H1 (cell line): ENCODE data around the gene THOC6. TPM values are rescaled to one million over a fixed set of nuclear protein-coding genes. Genes with fewer than 3 reads are reported as not detected.

ENCODE experiments used
- CTCF ChIA-PET: fragments of 300-600 bp; sonication (Branson Sonifier 250); formaldehyde crosslinking; loops from one replicate; lab custom pipeline; 2021; ENCODE audit not compliant: partially characterized antibody; lab: Charles Lee
- POLR2A ChIA-PET: fragments of 300-600 bp; sonication (Branson Sonifier 250); formaldehyde crosslinking; loops from one replicate; lab custom pipeline; 2021; ENCODE audit warnings: inconsistent platforms; ENCODE audit not compliant: partially characterized antibody; lab: Charles Lee
- DNase-seq, 2 experiments: peaks; one replicate each; pipeline versions ENCODE4 v3.0.0 to v3.0.0-alpha.2; 2010 to 2022; ENCODE audit warnings: low spot score in 2 of 2, low read depth in 1 of 2, mixed read lengths in 1 of 2
- FAIRE-seq: peaks from 2 replicates; lab custom pipeline; 2011; peaks lifted over from hg19 to GRCh38; lab: Jason Lieb, UNC
- H2AFZ ChIP-seq: 2 replicates; pipeline ENCODE4 v1.8.1; 2012; ENCODE audit warnings: low read length, inconsistent platforms
- H2AK5ac ChIP-seq: 2 replicates; pipeline ENCODE4 v1.6.1; 2013; ENCODE audit warnings: low read depth, low read length
- H2BK120ac ChIP-seq: replicated peaks from 2 replicates; pipeline ENCODE3; 2013; ENCODE audit warnings: low read depth, low read length, inconsistent platforms
- H2BK12ac ChIP-seq: 2 replicates; pipeline ENCODE4 v1.6.1; 2013; ENCODE audit warnings: low read depth, low read length
- H2BK15ac ChIP-seq: 2 replicates; pipeline ENCODE4 v1.6.1; 2013; ENCODE audit warnings: low read length
- H2BK20ac ChIP-seq: 2 replicates; pipeline ENCODE4 v1.6.1; 2013; ENCODE audit warnings: low read length
- H2BK5ac ChIP-seq: 2 replicates; pipeline ENCODE4 v1.6.1; 2013; ENCODE audit warnings: low read depth, low read length
- H3K14ac ChIP-seq: 2 replicates; pipeline ENCODE4 v1.6.1; 2013; ENCODE audit warnings: inconsistent platforms; ENCODE audit not compliant: insufficient read length
- H3K18ac ChIP-seq: 2 replicates; pipeline ENCODE4 v1.6.1; 2013; ENCODE audit warnings: low read length; ENCODE audit errors: extremely low read depth
- H3K23ac ChIP-seq: 2 replicates; pipeline ENCODE4 v1.6.1; 2013; ENCODE audit warnings: inconsistent platforms; ENCODE audit not compliant: insufficient read length
- H3K23me2 ChIP-seq: 2 replicates; pipeline ENCODE4 v1.6.1; 2013; ENCODE audit warnings: low read depth, low read length
- H3K27ac ChIP-seq: 2 replicates; pipeline ENCODE4 v1.6.1; 2011; ENCODE audit warnings: low read depth, low read length, inconsistent platforms
- H3K27me3 ChIP-seq, 4 experiments: replicated peaks in 1 of 4; 1 replicate in 1 of 4; 2 replicates in 3 of 4; pipeline versions ENCODE4 v1.6.1 to v1.8.1; 2011 to 2013; ENCODE audit warnings: low read length in 3 of 4, mild to moderate bottlenecking in 3 of 4, inconsistent platforms in 2 of 4, mixed read lengths in 2 of 4, moderate library complexity in 1 of 4; ENCODE audit not compliant: control insufficient read depth in 3 of 4, insufficient read depth in 3 of 4; ENCODE audit errors: extremely low read depth in 1 of 4
- H3K36me3 ChIP-seq, 4 experiments: 2 replicates each; pipeline versions ENCODE4 v1.6.1 to v1.8.1; 2011 to 2013; ENCODE audit warnings: mild to moderate bottlenecking in 4 of 4, low read length in 3 of 4, moderate library complexity in 2 of 4, control low read depth in 1 of 4, inconsistent platforms in 1 of 4; ENCODE audit not compliant: insufficient read depth in 4 of 4, control insufficient read depth in 2 of 4
- H3K4ac ChIP-seq: replicated peaks from 2 replicates; pipeline ENCODE3; 2013; ENCODE audit warnings: low read length, low read depth, mixed read lengths, inconsistent platforms; ENCODE audit not compliant: insufficient read length
- H3K4me1 ChIP-seq, 4 experiments: replicated peaks in 1 of 4; 1 replicate in 1 of 4; 2 replicates in 3 of 4; pipeline versions ENCODE4 v1.6.1 to v1.8.1; 2011 to 2013; ENCODE audit warnings: low read length in 3 of 4, inconsistent platforms in 2 of 4, mixed read lengths in 1 of 4; ENCODE audit not compliant: insufficient read depth in 4 of 4, control insufficient read depth in 3 of 4
- H3K4me2 ChIP-seq, 2 experiments: 2 replicates each; pipeline versions ENCODE4 v1.6.1 to v1.8.1; 2011 to 2013; ENCODE audit warnings: low read depth in 2 of 2, low read length in 2 of 2, control low read depth in 1 of 2, inconsistent platforms in 1 of 2, mild to moderate bottlenecking in 1 of 2; ENCODE audit not compliant: insufficient read depth in 1 of 2
- H3K4me3 ChIP-seq, 4 experiments: fragments of 200-600, 300-600 bp in 1 of 4; sonication (generic), shearing (Covaris generic), sonication (Bioruptor Twin) in 1 of 4; 2 replicates each; pipeline versions ENCODE4 v1.5.1 to v1.8.1; 2011 to 2016; ENCODE audit warnings: low read length in 4 of 4, low read depth in 3 of 4, control low read depth in 2 of 4, inconsistent platforms in 2 of 4, mild to moderate bottlenecking in 2 of 4, mixed read lengths in 1 of 4, moderate library complexity in 1 of 4; ENCODE audit not compliant: insufficient read depth in 2 of 4; ENCODE audit errors: extremely low read depth in 1 of 4
- H3K56ac ChIP-seq: replicated peaks from 2 replicates; pipeline ENCODE3; 2013; ENCODE audit warnings: low read depth, mild to moderate bottlenecking, mixed read lengths, low read length, inconsistent platforms; ENCODE audit not compliant: insufficient read length
- H3K79me1 ChIP-seq: 2 replicates; pipeline ENCODE4 v1.6.1; 2013; ENCODE audit warnings: low read depth, low read length, control low read depth
- H3K79me2 ChIP-seq, 2 experiments: 2 replicates each; pipeline versions ENCODE4 v1.6.1 to v1.8.1; 2012 to 2013; ENCODE audit warnings: low read length in 2 of 2, mild to moderate bottlenecking in 2 of 2, inconsistent platforms in 1 of 2; ENCODE audit not compliant: insufficient read depth in 2 of 2, control insufficient read depth in 1 of 2
- H3K9ac ChIP-seq, 4 experiments: replicated peaks in 1 of 4; 1 replicate in 1 of 4; 2 replicates in 3 of 4; pipeline versions ENCODE4 v1.6.1 to v1.8.1; 2011 to 2013; ENCODE audit warnings: low read depth in 3 of 4, low read length in 3 of 4, control low read depth in 2 of 4, mild to moderate bottlenecking in 2 of 4, moderate library complexity in 2 of 4, inconsistent platforms in 1 of 4; ENCODE audit errors: extremely low read depth in 1 of 4
- H3K9me3 ChIP-seq, 2 experiments: 2 replicates each; pipeline versions ENCODE4 v1.6.1 to v1.8.1; 2012 to 2013; ENCODE audit warnings: mild to moderate bottlenecking in 2 of 2, moderate library complexity in 2 of 2, control low read depth in 1 of 2, inconsistent platforms in 1 of 2, low read depth in 1 of 2, low read length in 1 of 2, mixed read lengths in 1 of 2; ENCODE audit not compliant: insufficient read depth in 2 of 2
- H4K20me1 ChIP-seq, 2 experiments: replicated peaks in 1 of 2; 2 replicates each; pipeline versions ENCODE3 to v1.8.1; 2011 to 2013; ENCODE audit warnings: inconsistent platforms in 2 of 2, low read length in 2 of 2, mild to moderate bottlenecking in 1 of 2; ENCODE audit not compliant: insufficient read depth in 2 of 2, control insufficient read depth in 1 of 2
- H4K5ac ChIP-seq: 2 replicates; pipeline ENCODE4 v1.6.1; 2013; ENCODE audit warnings: low read length, low read depth, mixed read lengths, inconsistent platforms; ENCODE audit not compliant: insufficient read length
- H4K8ac ChIP-seq: 2 replicates; pipeline ENCODE4 v1.8.0; 2013; ENCODE audit warnings: mild to moderate bottlenecking, moderate library complexity, low read length, inconsistent platforms; ENCODE audit not compliant: insufficient read depth; ENCODE audit errors: extremely low read depth
- H4K91ac ChIP-seq: replicated peaks from 2 replicates; pipeline ENCODE3; 2013; ENCODE audit warnings: low read length, mixed read lengths, inconsistent platforms; ENCODE audit not compliant: insufficient read length
- ATF2 ChIP-seq: IDR thresholded peaks from 2 replicates; pipeline ENCODE4 v1.6.1; 2012; ENCODE audit warnings: low read length, inconsistent platforms
- CTBP2 ChIP-seq: IDR thresholded peaks from 2 replicates; pipeline ENCODE4 v1.7.0; 2011; ENCODE audit warnings: borderline replicate concordance, mild to moderate bottlenecking, moderate library complexity, mixed read lengths, low read length; ENCODE audit not compliant: insufficient read depth, insufficient read length
- EP300 ChIP-seq, 2 experiments: IDR thresholded peaks; 1 replicate in 1 of 2; 2 replicates in 1 of 2; pipeline ENCODE4 v1.6.1; 2011 to 2012; ENCODE audit warnings: low read depth in 2 of 2, low read length in 2 of 2, mild to moderate bottlenecking in 2 of 2, borderline replicate concordance in 1 of 2, inconsistent platforms in 1 of 2, moderate library complexity in 1 of 2
- NRF1 ChIP-seq: IDR thresholded peaks from 2 replicates; pipeline ENCODE4 v1.6.1; 2011; ENCODE audit warnings: mild to moderate bottlenecking, low read depth, low read length, improper control_type of control experiment
- RNF2 ChIP-seq: fragments of 200-900, 300-1000 bp; sonication (generic); IDR thresholded peaks from 2 replicates; pipeline ENCODE4 v1.7.1; 2016; ENCODE audit warnings: borderline replicate concordance, low read depth, mild to moderate bottlenecking, antibody characterized with exemption, low read length; ENCODE audit not compliant: poor library complexity, severe bottlenecking; ENCODE audit errors: missing control alignments
- SP4 ChIP-seq: IDR thresholded peaks from 2 replicates; pipeline ENCODE4 v1.6.1; 2012; ENCODE audit warnings: low read length, inconsistent platforms
- SRF ChIP-seq: IDR thresholded peaks from 2 replicates; pipeline ENCODE4 v1.6.1; 2011; ENCODE audit warnings: mild to moderate bottlenecking, low read depth, low read length, moderate library complexity
- ZNF274 ChIP-seq: IDR thresholded peaks from 2 replicates; pipeline ENCODE4 v1.7.0; 2012; ENCODE audit warnings: low read length, borderline replicate concordance; ENCODE audit errors: extremely low read depth
- WGBS, 2 experiments: shearing (Covaris generic) in 1 of 2; methylation state at CpG; one replicate each; pipeline versions ENCODE4 v1.1.6 to v1.1.7; 2013 to 2015; ENCODE audit warnings: low lambda C conversion rate in 2 of 2, mixed read lengths in 2 of 2, inconsistent platforms in 1 of 2, low coverage in 1 of 2, missing lambda C conversion rate in 1 of 2; ENCODE audit not compliant: insufficient replicate concordance in 2 of 2, insufficient coverage in 1 of 2, insufficient read length in 1 of 2; ENCODE audit errors: extremely low coverage in 1 of 2, missing lambda C conversion rate in 1 of 2; 5-methylcytosine and 5-hydroxymethylcytosine counted together
- polyA plus RNA-seq, 7 experiments: library from polyadenylated mRNA; depleted of rRNA in 3 of 7; stranded (reverse) in 5 of 7; unstranded in 2 of 7; fragments of >200 nt in 5 of 7; fragments of 200-250 nt in 2 of 7; gene quantifications; 1 replicate in 5 of 7; 2 replicates in 1 of 7; 4 replicates in 1 of 7; pipeline versions ENCODE4 v1.2.1 to v1.2.3, GENCODE V29; 2011 to 2013; ENCODE audit warnings: missing spikeins in 2 of 7, mixed read lengths in 2 of 7
- total RNA-seq: library from RNA; stranded (reverse); fragmentation: NEBNext Ultra II Directional; extraction: Animal tissue kit (Norgen Biotek cat#: 25700); gene quantifications from 2 replicates; pipeline ENCODE4 v1.2.1, GENCODE V29; 2021

Gene THOC6
- total and polyA plus RNA-seq, 2 of the 8 experiments (the other 6 are each of a cell fraction or from before 2014, with no cell fraction given): 78.5 to 111 TPM

GRCh38 chr16:3025032-3026002 lies 1.5 kb downstream of the THOC6 start:
- FAIRE-seq (no peak), DNase-seq (no peak)
- POLR2A ChIA-PET: interaction anchor here (0.5 to 35.7 kb wide), 12 partner anchors 4 to 145 kb away, joined by 3 to 1808 read pairs (median 53); partner anchors contain the start of genes BICDL2, CLDN6, CLDN9 and HCFC1R1
- H3K56ac ChIP-seq: no peak overlapping the region
- peaks cover 0 to 23% (median 20%) of the 10 kb centered on the region in 4 experiments; a peak in 6 of 7 replicates for H3K4me1 ChIP-seq
- TF ChIP-seq EP300 (IDR thresholded peaks at IDR 0.05; ENCODE audit: borderline replicate concordance in 1 of 2, low read depth in 2 of 2, low read length in 2 of 2) (no peak), NRF1 (no peak), ATF2 (no peak), RNF2 (no peak), SRF (no peak), ZNF274 (no peak), CTBP2 (no peak), SP4 (no peak)
- TF ChIP-seq, all 59 proteins: peak for 0
- H4K8ac ChIP-seq: no peak overlapping the region; the same call in 1 of the 2 replicates
- no peak overlapping the region for H2AK5ac ChIP-seq
- peaks cover 0 to 3% of the 10 kb centered on the region in 2 experiments; a peak in 1 of 4 replicates for H3K79me2 ChIP-seq
- no peak overlapping the region for H3K9ac ChIP-seq
- no peak overlapping the region for H2BK12ac ChIP-seq
- peaks cover 17% of the 10 kb centered on the region; the same call in 1 of the 2 replicates for H3K23me2 ChIP-seq
- no peak overlapping the region for H2BK15ac ChIP-seq
- H4K20me1 ChIP-seq: peaks cover 9 to 26% of the 10 kb centered on the region in 2 experiments
- H2BK120ac ChIP-seq: no peak overlapping the region
- CTCF ChIA-PET: interaction anchor here (0.7 to 23.8 kb wide), 6 partner anchors 10 to 128 kb away, joined by 3 to 639 read pairs (median 4); partner anchors contain the start of gene CLDN9
- no peak overlapping the region for H4K91ac ChIP-seq
- H3K36me3 ChIP-seq: peaks cover 0 to 19% (median 11%) of the 10 kb centered on the region in 4 experiments; a peak in 7 of 8 replicates
- 85% methylated on average over 18 of the region's 18 CpGs; no CpG with 5 or more reads in 1 of the 2 experiments for WGBS, 2 experiments
- H3K4me3 ChIP-seq: no peak overlapping the region
- H2BK20ac ChIP-seq: no peak overlapping the region
- H3K79me1 ChIP-seq: no peaks in the 10 kb centered on the region
- no peak overlapping the region for H3K4me2 ChIP-seq
- H3K18ac ChIP-seq: no peak overlapping the region
- no peak overlapping the region for H3K4ac ChIP-seq
- H3K27ac ChIP-seq: no peak overlapping the region
- H3K23ac ChIP-seq: no peak overlapping the region
- H3K14ac ChIP-seq: no peak overlapping the region
- no peak overlapping the region for H4K5ac ChIP-seq
- H3K9me3 ChIP-seq: no peaks in the 10 kb centered on the region
- H2AFZ ChIP-seq: no peak overlapping the region
- H3K27me3 ChIP-seq: no peaks in the 10 kb centered on the region
- H2BK5ac ChIP-seq: no peak overlapping the region
